Measurements from ENCODE around the gene BLOC1S4.
"Not testable (repeated sequence)": the region's sequence is repeated elsewhere in the genome, so short reads cannot be mapped to it uniquely, and the experiment has no call there.

The BLOC1S4 gene

DNA sequence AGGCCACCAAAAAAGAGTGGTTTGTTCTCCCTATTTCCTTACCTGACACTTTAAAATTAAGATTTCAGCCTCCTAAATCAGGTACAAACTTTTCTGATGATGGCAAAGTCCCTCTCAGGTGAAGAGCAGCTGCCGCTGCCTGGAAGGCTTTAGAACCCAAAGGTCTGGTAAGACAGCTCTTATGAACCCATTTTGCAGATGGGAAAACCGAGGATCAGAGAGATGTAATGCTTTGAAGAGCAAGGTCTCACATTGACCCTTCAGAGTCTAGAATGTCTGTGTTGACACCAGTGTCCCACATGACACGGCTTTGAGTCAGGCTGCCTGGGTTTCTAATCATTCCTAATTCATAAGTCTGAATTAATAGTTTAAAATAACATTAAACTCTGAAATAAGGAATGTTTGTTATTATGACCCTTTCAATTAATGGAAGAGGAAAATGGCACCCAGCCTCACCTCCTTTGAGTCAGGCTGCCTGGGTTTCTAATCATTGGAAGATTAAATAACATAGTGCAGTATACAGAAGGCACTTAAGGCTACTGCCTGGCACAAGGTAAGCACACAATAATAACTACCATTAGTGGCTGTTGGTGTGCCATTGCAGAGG lies 38.6 kb downstream of the BLOC1S4 start:
- H3K4ac ChIP-seq (ENCODE audit: low read depth in 1 of 2, low read length in 2 of 2) = no peak overlapping the region
- H3K36me3 ChIP-seq (ENCODE audit: control insufficient read depth in 1 of 2, insufficient read depth in 2 of 2, low read depth in 1 of 2, low read length in 2 of 2) = no peaks in the 10 kb centered on the region
- no peak overlapping the region for H3K4me2 ChIP-seq (ENCODE audit: low read length, poor library complexity, severe bottlenecking)
- H3K14ac ChIP-seq (ENCODE audit: low read length in 2 of 2) = no peak overlapping the region
- no peak overlapping the region for H2BK5ac ChIP-seq (ENCODE audit: low read depth, low read length, poor library complexity, severe bottlenecking)
- DNase-seq = no peak
- H4K91ac ChIP-seq (ENCODE audit: low read length) = no peak overlapping the region
- peaks cover 6% of the 10 kb centered on the region for H3K4me1 ChIP-seq (ENCODE audit: control insufficient read depth, insufficient read depth, low read depth, low read length)
- no peaks in the 10 kb centered on the region for H3K9me3 ChIP-seq (ENCODE audit: control insufficient read depth, low read length)
- H2BK120ac ChIP-seq (ENCODE audit: low read depth, low read length) = no peak overlapping the region
- no peak overlapping the region for H2BK15ac ChIP-seq (ENCODE audit: low read depth, poor library complexity, severe bottlenecking)
- H2AK5ac ChIP-seq (ENCODE audit: low read length, severe bottlenecking) = no peak overlapping the region
- H3K27me3 ChIP-seq (ENCODE audit: control insufficient read depth in 1 of 2, insufficient read depth in 1 of 2, low read length in 2 of 2) = peaks cover 0 to 3% of the 10 kb centered on the region in 2 experiments
- 81% methylated on average over 2 of the region's 3 CpGs for WGBS
- H3K79me1 ChIP-seq (replicated peaks; ENCODE audit: low read length, poor library complexity, severe bottlenecking) = no peaks in the 10 kb centered on the region
- H3K4me3 ChIP-seq (ENCODE audit: insufficient read depth in 1 of 2, low read depth in 1 of 2, low read length in 2 of 2) = no peak overlapping the region
- H4K8ac ChIP-seq (ENCODE audit: low read length) = no peak overlapping the region
- H2BK12ac ChIP-seq (ENCODE audit: low read length in 2 of 2) = no peak overlapping the region
- H3K23ac ChIP-seq (ENCODE audit: low read length in 2 of 2) = no peak overlapping the region
- no peak overlapping the region for H3K27ac ChIP-seq (ENCODE audit: low read length, poor library complexity, severe bottlenecking)
- no peak overlapping the region for H3K9ac ChIP-seq (ENCODE audit: low read length)
- no peak overlapping the region for H3K18ac ChIP-seq (ENCODE audit: low read depth in 1 of 2, low read length in 2 of 2)
- no peak overlapping the region for H2AFZ ChIP-seq (ENCODE audit: low read depth, low read length)

DNA sequence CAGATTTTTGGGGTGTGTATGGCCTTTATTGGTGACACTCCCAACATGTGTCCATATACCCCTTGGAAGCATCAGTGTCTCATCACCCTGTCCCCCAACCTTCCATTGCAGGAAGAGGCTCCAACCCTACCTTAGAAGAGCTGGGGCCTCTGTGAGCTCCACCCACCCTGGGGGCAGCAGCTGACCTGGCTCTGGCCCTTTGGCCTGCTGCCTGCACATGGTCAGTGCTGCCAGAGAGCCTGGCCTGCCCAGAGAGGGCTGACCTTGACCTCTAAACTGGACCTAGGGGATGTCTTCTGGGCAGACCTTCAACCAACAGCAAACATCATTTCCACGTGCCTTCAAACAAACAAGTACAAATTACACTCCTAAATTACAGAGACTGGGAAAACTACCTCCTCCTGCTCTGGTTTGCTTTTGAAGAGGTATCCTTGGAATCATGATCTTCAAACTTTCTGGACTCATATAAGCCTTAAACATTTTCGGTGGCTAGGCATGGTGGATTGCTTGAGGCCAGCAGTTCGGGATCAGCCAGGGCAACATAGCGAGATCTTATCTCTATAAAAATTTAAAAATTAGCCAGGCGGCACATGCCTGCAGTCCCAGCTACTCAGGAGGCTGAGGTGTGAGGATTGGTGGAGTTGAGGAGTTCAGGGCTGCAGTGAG lies 39.2 kb downstream of the BLOC1S4 start:
- no peak overlapping the region for H2AFZ ChIP-seq (ENCODE audit: low read depth, low read length)
- H3K9me3 ChIP-seq (ENCODE audit: control insufficient read depth, low read length) = no peaks in the 10 kb centered on the region
- H4K91ac ChIP-seq (ENCODE audit: low read length) = peak overlapping the region; percentile 74
- no peak overlapping the region for H2AK5ac ChIP-seq (ENCODE audit: low read length, severe bottlenecking)
- no peak overlapping the region for H3K4ac ChIP-seq (ENCODE audit: low read depth in 1 of 2, low read length in 2 of 2)
- H2BK15ac ChIP-seq (ENCODE audit: low read depth, poor library complexity, severe bottlenecking) = no peak overlapping the region
- H3K27me3 ChIP-seq (ENCODE audit: control insufficient read depth in 1 of 2, insufficient read depth in 1 of 2, low read length in 2 of 2) = peaks cover 0 to 3% of the 10 kb centered on the region in 2 experiments
- no peak for DNase-seq
- no peak overlapping the region for H2BK12ac ChIP-seq (ENCODE audit: low read length in 2 of 2)
- WGBS = 95% methylated on average over 4 of the region's 5 CpGs
- H3K4me1 ChIP-seq (ENCODE audit: control insufficient read depth, insufficient read depth, low read depth, low read length) = peaks cover 3% of the 10 kb centered on the region
- no peak overlapping the region for H2BK5ac ChIP-seq (ENCODE audit: low read depth, low read length, poor library complexity, severe bottlenecking)
- no peak overlapping the region for H4K8ac ChIP-seq (ENCODE audit: low read length)
- no peak overlapping the region for H3K18ac ChIP-seq (ENCODE audit: low read depth in 1 of 2, low read length in 2 of 2)
- H3K9ac ChIP-seq (ENCODE audit: low read length) = no peak overlapping the region
- H3K23ac ChIP-seq (ENCODE audit: low read length in 2 of 2) = no peak overlapping the region
- H3K14ac ChIP-seq (ENCODE audit: low read length in 2 of 2) = no peak overlapping the region
- H2BK120ac ChIP-seq (ENCODE audit: low read depth, low read length) = no peak overlapping the region
- H3K36me3 ChIP-seq (ENCODE audit: control insufficient read depth in 1 of 2, insufficient read depth in 2 of 2, low read depth in 1 of 2, low read length in 2 of 2) = no peaks in the 10 kb centered on the region
- no peak overlapping the region for H3K4me2 ChIP-seq (ENCODE audit: low read length, poor library complexity, severe bottlenecking)
- H3K27ac ChIP-seq (ENCODE audit: low read length, poor library complexity, severe bottlenecking) = no peak overlapping the region
- no peaks in the 10 kb centered on the region for H3K79me1 ChIP-seq (replicated peaks; ENCODE audit: low read length, poor library complexity, severe bottlenecking)
- no peak overlapping the region for H3K4me3 ChIP-seq (ENCODE audit: insufficient read depth in 1 of 2, low read depth in 1 of 2, low read length in 2 of 2)

DNA sequence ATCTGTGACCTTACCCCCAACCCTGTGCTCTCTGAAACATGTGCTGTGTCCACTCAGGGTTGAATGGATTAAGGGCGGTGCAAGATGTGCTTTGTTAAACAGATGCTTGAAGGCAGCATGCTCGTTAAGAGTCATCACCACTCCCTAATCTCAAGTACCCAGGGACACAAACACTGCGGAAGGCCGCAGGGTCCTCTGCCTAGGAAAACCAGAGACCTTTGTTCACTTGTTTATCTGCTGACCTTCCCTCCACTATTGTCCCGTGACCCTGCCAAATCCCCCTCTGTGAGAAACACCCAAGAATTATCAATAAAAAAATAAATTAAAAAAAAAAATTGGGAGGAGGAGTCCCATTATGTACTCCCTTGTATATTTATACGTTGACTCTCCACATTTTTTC lies 40.4 kb downstream of the BLOC1S4 start:
- not testable (repeated sequence) for H2BK15ac ChIP-seq (ENCODE audit: low read depth, poor library complexity, severe bottlenecking); H2AFZ ChIP-seq (ENCODE audit: low read depth, low read length); H3K4ac ChIP-seq (ENCODE audit: low read depth in 1 of 2, low read length in 2 of 2); H2BK12ac ChIP-seq (ENCODE audit: low read length in 2 of 2); H3K4me3 ChIP-seq (ENCODE audit: insufficient read depth in 1 of 2, low read depth in 1 of 2, low read length in 2 of 2); H4K91ac ChIP-seq (ENCODE audit: low read length); H2BK120ac ChIP-seq (ENCODE audit: low read depth, low read length); H3K9me3 ChIP-seq (ENCODE audit: control insufficient read depth, low read length); H4K8ac ChIP-seq (ENCODE audit: low read length); H3K18ac ChIP-seq (ENCODE audit: low read depth in 1 of 2, low read length in 2 of 2); H3K36me3 ChIP-seq (ENCODE audit: control insufficient read depth in 1 of 2, insufficient read depth in 2 of 2, low read depth in 1 of 2, low read length in 2 of 2); H2AK5ac ChIP-seq (ENCODE audit: low read length, severe bottlenecking); H2BK5ac ChIP-seq (ENCODE audit: low read depth, low read length, poor library complexity, severe bottlenecking); DNase-seq; H3K79me1 ChIP-seq (replicated peaks; ENCODE audit: low read length, poor library complexity, severe bottlenecking); H3K27ac ChIP-seq (ENCODE audit: low read length, poor library complexity, severe bottlenecking); H3K14ac ChIP-seq (ENCODE audit: low read length in 2 of 2); H3K4me2 ChIP-seq (ENCODE audit: low read length, poor library complexity, severe bottlenecking); H3K27me3 ChIP-seq (ENCODE audit: control insufficient read depth in 1 of 2, insufficient read depth in 1 of 2, low read length in 2 of 2); H3K9ac ChIP-seq (ENCODE audit: low read length); H3K23ac ChIP-seq (ENCODE audit: low read length in 2 of 2); H3K4me1 ChIP-seq (ENCODE audit: control insufficient read depth, insufficient read depth, low read depth, low read length)
- WGBS = 84% methylated on average over 1 of the region's 6 CpGs

GRCh38 chr4:6758728-6759127 lies 42.8 kb downstream of the BLOC1S4 start:
- H3K4me3 ChIP-seq (ENCODE audit: insufficient read depth in 1 of 2, low read depth in 1 of 2, low read length in 2 of 2) = no peak overlapping the region
- no peaks in the 10 kb centered on the region for H3K79me1 ChIP-seq (replicated peaks; ENCODE audit: low read length, poor library complexity, severe bottlenecking)
- H3K4me2 ChIP-seq (ENCODE audit: low read length, poor library complexity, severe bottlenecking) = no peak overlapping the region
- no peak overlapping the region for H2AK5ac ChIP-seq (ENCODE audit: low read length, severe bottlenecking)
- no peak overlapping the region for H2AFZ ChIP-seq (ENCODE audit: low read depth, low read length)
- no peak overlapping the region for H3K27ac ChIP-seq (ENCODE audit: low read length, poor library complexity, severe bottlenecking)
- no peak overlapping the region for H3K14ac ChIP-seq (ENCODE audit: low read length in 2 of 2)
- no peak overlapping the region for H4K91ac ChIP-seq (ENCODE audit: low read length)
- H2BK5ac ChIP-seq (ENCODE audit: low read depth, low read length, poor library complexity, severe bottlenecking) = no peak overlapping the region
- H3K4me1 ChIP-seq (ENCODE audit: control insufficient read depth, insufficient read depth, low read depth, low read length) = peaks cover 11% of the 10 kb centered on the region
- no peaks in the 10 kb centered on the region for H3K36me3 ChIP-seq (ENCODE audit: control insufficient read depth in 1 of 2, insufficient read depth in 2 of 2, low read depth in 1 of 2, low read length in 2 of 2)
- H3K4ac ChIP-seq (ENCODE audit: low read depth in 1 of 2, low read length in 2 of 2) = no peak overlapping the region
- H2BK120ac ChIP-seq (ENCODE audit: low read depth, low read length) = no peak overlapping the region
- DNase-seq = no peak
- H3K9me3 ChIP-seq (ENCODE audit: control insufficient read depth, low read length) = no peaks in the 10 kb centered on the region
- no peak overlapping the region for H3K9ac ChIP-seq (ENCODE audit: low read length)
- no peak overlapping the region for H3K23ac ChIP-seq (ENCODE audit: low read length in 2 of 2)
- no peak overlapping the region for H2BK15ac ChIP-seq (ENCODE audit: low read depth, poor library complexity, severe bottlenecking)
- no peak overlapping the region for H4K8ac ChIP-seq (ENCODE audit: low read length)
- no peak overlapping the region for H3K18ac ChIP-seq (ENCODE audit: low read depth in 1 of 2, low read length in 2 of 2)
- WGBS = 92% methylated on average over 4 of the region's 4 CpGs
- no peak overlapping the region for H2BK12ac ChIP-seq (ENCODE audit: low read length in 2 of 2)
- peaks cover 0 to 16% of the 10 kb centered on the region in 2 experiments for H3K27me3 ChIP-seq (ENCODE audit: control insufficient read depth in 1 of 2, insufficient read depth in 1 of 2, low read length in 2 of 2)

Measured in mesenchymal stem cell (in vitro differentiated cells and primary cell).